Neural crest cell (in vitro differentiated cells): ENCODE results near the gene PIBF1. TPM values are rescaled to one million over a fixed set of nuclear protein-coding genes. Genes with fewer than 3 reads are reported as not detected.
A peak's percentile ranks its signal among the peaks of the same experiment; 100 is the strongest.

ENCODE experiments used
- DNase-seq: peaks from one replicate; pipeline ENCODE4 v3.0.0; 2021; ENCODE audit warnings: low read depth, mixed read lengths, low spot score
- H3K27ac Mint-ChIP-seq: one replicate; pipeline ENCODE4 v1.8.0; 2021; ENCODE audit warnings: mild to moderate bottlenecking, mixed read lengths; ENCODE audit not compliant: unreplicated experiment
- H3K27me3 Mint-ChIP-seq: 2 replicates; pipeline ENCODE4 v1.8.0; 2021; ENCODE audit warnings: low read depth, mild to moderate bottlenecking, mixed read lengths
- H3K36me3 Mint-ChIP-seq: 2 replicates; pipeline ENCODE4 v1.8.0; 2021; ENCODE audit warnings: low read depth, mild to moderate bottlenecking, mixed read lengths
- H3K4me1 Mint-ChIP-seq: 2 replicates; pipeline ENCODE4 v1.8.0; 2021; ENCODE audit warnings: mixed read lengths
- H3K4me3 Mint-ChIP-seq: one replicate; pipeline ENCODE4 v1.8.0; 2021; ENCODE audit warnings: mild to moderate bottlenecking, mixed read lengths
- H3K9me3 Mint-ChIP-seq: 2 replicates; pipeline ENCODE4 v1.8.0; 2021; ENCODE audit warnings: mixed read lengths
- total RNA-seq: library from RNA; stranded (reverse); gene quantifications from 2 replicates; pipeline ENCODE4 v1.2.1, GENCODE V29; 2021
- TF ChIP-seq, protein P1 (sequence below): fragments of 200-600 bp; sonication (generic); conservative IDR thresholded peaks from 2 replicates; pipeline ENCODE4 v1.5.0; 2021; ENCODE audit warnings: antibody characterized with exemption, mild to moderate bottlenecking

Gene PIBF1
- total RNA-seq, 1 donor from 2014 or later, result 21.5 TPM

DNA sequence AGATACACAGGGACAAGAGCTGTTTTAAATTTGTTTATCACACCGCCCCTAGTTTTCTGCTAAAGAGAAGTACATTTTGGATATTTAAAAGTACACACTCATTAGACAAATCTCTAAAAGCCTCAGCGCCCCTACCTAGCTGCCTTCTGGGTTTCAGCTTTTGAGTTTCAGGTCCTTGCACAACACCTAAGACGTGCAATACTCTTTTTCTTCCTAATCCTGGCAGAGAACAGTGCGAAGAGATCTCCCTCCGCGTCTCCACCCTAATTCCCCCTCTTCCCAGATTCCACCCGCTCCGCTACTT, 276.5 kb downstream of the PIBF1 start:
- Mint-ChIP-seq H3K4me3 (peak overlapping the region; percentile 91), H3K9me3 (no peaks in the 10 kb centered on the region), H3K4me1 (peaks cover 25% of the 10 kb centered on the region), H3K27ac (no peak overlapping the region), H3K27me3 (peaks cover 79% of the 10 kb centered on the region), H3K36me3 (no peaks in the 10 kb centered on the region)
- TF ChIP-seq, protein P1, sequence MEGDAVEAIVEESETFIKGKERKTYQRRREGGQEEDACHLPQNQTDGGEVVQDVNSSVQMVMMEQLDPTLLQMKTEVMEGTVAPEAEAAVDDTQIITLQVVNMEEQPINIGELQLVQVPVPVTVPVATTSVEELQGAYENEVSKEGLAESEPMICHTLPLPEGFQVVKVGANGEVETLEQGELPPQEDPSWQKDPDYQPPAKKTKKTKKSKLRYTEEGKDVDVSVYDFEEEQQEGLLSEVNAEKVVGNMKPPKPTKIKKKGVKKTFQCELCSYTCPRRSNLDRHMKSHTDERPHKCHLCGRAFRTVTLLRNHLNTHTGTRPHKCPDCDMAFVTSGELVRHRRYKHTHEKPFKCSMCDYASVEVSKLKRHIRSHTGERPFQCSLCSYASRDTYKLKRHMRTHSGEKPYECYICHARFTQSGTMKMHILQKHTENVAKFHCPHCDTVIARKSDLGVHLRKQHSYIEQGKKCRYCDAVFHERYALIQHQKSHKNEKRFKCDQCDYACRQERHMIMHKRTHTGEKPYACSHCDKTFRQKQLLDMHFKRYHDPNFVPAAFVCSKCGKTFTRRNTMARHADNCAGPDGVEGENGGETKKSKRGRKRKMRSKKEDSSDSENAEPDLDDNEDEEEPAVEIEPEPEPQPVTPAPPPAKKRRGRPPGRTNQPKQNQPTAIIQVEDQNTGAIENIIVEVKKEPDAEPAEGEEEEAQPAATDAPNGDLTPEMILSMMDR, result no peak
- no peak for DNase-seq

DNA sequence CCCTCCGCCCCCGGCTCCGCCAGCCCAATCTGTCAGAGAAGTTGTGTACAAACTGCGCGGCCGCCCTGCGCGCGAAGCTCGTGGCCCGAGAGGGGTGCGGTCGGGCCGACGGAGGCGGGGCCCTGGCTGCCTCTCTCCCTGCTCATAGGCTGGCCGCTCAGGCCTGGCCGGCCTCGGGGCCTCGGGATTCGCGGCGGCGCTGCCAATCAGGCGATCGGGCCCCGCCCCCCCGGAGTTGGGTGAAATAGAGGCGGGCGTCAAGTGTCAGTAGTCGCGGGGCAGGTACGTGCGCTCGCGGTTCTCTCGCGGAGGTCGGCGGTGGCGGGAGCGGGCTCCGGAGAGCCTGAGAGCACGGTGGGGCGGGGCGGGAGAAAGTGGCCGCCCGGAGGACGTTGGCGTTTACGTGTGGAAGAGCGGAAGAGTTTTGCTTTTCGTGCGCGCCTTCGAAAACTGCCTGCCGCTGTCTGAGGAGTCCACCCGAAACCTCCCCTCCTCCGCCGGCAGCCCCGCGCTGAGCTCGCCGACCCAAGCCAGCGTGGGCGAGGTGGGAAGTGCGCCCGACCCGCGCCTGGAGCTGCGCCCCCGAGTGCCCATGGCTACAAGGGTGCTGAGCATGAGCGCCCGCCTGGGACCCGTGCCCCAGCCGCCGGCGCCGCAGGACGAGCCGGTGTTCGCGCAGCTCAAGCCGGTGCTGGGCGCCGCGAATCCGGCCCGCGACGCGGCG, 277.0 kb downstream of the PIBF1 start, which contains the start of gene KLF5:
KLF5 (plus strand) TSS at position 270 of the 724 bp plus-strand sequence; CDS start at position 593, 323 bp downstream.
- Mint-ChIP-seq H3K4me1 (peaks cover 25% of the 10 kb centered on the region), H3K36me3 (no peaks in the 10 kb centered on the region), H3K9me3 (no peaks in the 10 kb centered on the region), H3K27ac (no peak within 1 kb of the TSS), H3K4me3 (peak within 1 kb of the TSS; percentile 91), H3K27me3 (peaks cover 79% of the 10 kb centered on the region)
- TF ChIP-seq, protein P1, result no peak
- DNase-seq, result peak; percentile 91

DNA sequence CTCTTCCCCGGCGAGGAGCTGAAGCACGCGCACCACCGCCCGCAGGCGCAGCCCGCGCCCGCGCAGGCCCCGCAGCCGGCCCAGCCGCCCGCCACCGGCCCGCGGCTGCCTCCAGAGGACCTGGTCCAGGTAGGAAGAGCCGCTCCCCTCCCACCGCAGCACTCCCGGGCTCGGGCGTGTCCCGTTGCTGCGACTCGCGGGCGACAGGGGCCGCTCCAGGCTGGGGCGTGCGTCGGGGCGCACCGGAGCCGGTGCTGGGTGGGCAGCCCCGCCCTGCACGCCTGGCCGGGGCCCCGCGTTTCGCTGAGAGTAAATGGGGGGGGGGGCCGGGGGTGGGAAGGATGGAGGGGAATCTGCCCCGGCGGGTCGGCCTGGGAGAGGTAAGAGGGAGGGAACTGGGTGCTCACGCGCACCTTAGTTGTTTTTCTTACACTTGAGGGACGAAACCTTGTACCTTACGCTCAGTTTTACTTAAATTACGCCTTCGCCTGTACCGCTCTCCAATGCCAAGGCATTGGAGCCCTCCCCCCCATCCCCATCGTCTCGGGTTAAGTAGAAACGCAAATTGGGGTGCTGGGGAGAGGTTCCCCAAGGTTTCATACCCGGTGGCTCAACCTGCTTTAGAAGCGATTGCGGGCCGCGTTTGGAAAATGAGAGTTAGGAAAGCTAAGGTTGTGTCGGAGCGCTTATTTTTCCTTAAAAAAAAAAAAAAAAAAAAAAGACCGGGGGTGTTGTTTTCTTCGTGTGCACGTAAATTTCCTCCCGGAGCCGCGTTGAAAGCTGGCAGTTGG, 277.7 kb downstream of the PIBF1 start:
- Mint-ChIP-seq H3K9me3 (no peaks in the 10 kb centered on the region), H3K36me3 (no peaks in the 10 kb centered on the region), H3K4me3 (peak overlapping the region; percentile 87), H3K4me1 (peaks cover 23% of the 10 kb centered on the region), H3K27me3 (peaks cover 80% of the 10 kb centered on the region), H3K27ac (no peak overlapping the region)
- TF ChIP-seq, protein P1, result no peak
- DNase-seq, result peak; percentile 31

DNA sequence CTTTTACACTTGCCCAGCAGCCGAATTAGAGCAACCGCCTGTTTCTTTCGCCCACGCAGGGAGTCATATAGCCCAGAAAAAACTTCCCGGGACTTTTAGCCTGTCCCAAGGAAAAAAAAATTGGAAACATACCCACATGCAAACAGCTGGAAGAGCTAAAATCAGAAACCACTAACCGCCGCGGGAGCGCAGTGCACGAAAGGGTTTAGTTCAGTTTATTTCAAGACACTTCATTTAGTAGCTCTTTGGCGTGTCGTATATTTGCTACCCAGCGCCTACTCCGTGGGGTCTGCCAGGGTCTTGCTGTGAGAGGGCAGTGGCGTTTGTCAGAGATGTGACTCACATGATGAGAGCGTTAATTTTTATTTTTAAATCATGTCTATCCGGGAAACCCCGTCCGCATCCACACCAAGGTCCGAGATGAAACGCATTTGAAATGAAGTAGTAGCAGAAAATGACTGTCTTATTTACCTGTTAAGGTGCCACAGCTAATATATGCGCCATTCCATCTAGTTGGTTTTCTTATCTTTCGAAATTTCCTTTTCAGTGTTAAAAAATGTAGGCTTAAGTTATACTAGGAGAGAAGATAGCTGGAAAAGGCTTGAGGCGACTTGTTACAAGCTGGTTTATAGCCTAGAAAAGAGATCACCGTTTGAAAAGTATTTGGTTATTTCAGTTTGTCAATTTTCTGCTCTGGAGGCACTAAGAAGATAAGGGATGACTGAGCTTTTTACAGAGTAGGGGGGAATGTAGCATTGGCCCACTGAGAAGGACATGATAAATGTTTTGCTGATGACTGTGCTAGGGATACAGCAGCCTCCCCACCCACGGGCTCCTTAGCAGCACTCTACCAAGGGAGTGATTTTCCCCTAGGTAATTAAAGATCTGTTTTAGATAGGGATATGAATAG, 278.6 kb downstream of the PIBF1 start:
- Mint-ChIP-seq H3K27ac (no peak overlapping the region), H3K4me1 (peaks cover 24% of the 10 kb centered on the region), H3K9me3 (no peaks in the 10 kb centered on the region), H3K4me3 (peak overlapping the region; percentile 87), H3K27me3 (peaks cover 74% of the 10 kb centered on the region), H3K36me3 (no peaks in the 10 kb centered on the region)
- DNase-seq, result no peak
- TF ChIP-seq, protein P1, result no peak

DNA sequence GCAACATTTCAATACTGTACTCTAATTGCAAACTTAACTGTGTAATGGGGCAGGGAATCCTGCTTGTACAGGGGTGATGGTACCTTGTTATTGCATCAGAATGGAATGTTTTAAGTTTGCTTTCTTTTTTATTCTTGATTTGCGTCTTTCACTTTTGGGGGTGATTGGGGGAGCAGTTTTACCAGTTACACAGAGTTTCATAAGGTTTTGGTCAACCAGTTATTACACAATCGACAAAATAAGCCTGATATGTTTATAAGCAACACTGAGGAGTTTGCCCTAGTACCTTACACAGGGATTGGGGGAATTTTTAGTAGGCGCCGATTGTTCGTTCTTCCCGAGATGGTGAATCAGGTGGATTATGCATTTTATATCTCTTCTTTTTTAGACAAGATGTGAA, 279.5 kb downstream of the PIBF1 start:
- no peak for DNase-seq
- no peak overlapping the region for H3K27ac Mint-ChIP-seq
- peaks cover 65% of the 10 kb centered on the region for H3K27me3 Mint-ChIP-seq
- H3K4me1 Mint-ChIP-seq, result peaks cover 24% of the 10 kb centered on the region
- H3K36me3 Mint-ChIP-seq, result no peaks in the 10 kb centered on the region
- peak overlapping the region; percentile 31 for H3K4me3 Mint-ChIP-seq
- H3K9me3 Mint-ChIP-seq, result no peaks in the 10 kb centered on the region
- TF ChIP-seq, protein P1, result no peak
